Lung (tissue), 12 donors: Measurements from ENCODE around the gene YWHAE. TPM values are rescaled to one million over a fixed set of nuclear protein-coding genes. Genes with fewer than 3 reads are reported as not detected.

Experiments
- ATAC-seq: fragments of 200-7000 bp; cut with Tn5 transposase; one replicate; pipeline ENCODE4 v1.9.1; 2020; ENCODE audit warnings: moderate number of reproducible peaks; ENCODE audit not compliant: insufficient read depth, low FRiP score
- DNase-seq, 3 donors: peaks; one replicate each; pipeline ENCODE4 v3.0.0-alpha.2; 2013 to 2017
- H3K27ac ChIP-seq, 2 donors: one replicate each; pipeline ENCODE4 v1.5.1; 2013; ENCODE audit warnings: mild to moderate bottlenecking in 2 of 2, moderate library complexity in 2 of 2, control low read depth in 1 of 2, inconsistent platforms in 1 of 2, low read depth in 1 of 2, low read length in 1 of 2
- H3K27me3 ChIP-seq, 3 donors: one replicate each; pipeline ENCODE4 v1.5.1; 2013; ENCODE audit warnings: low read length in 2 of 3; ENCODE audit not compliant: control insufficient read depth in 3 of 3, insufficient read depth in 3 of 3
- H3K36me3 ChIP-seq, 4 donors: one replicate each; pipeline ENCODE4 v1.5.1; 2013; ENCODE audit warnings: low read length in 4 of 4, mild to moderate bottlenecking in 1 of 4, moderate library complexity in 1 of 4; ENCODE audit not compliant: control insufficient read depth in 4 of 4, insufficient read depth in 4 of 4
- H3K4me1 ChIP-seq, 5 donors: one replicate each; pipeline ENCODE4 v1.5.1; 2013; ENCODE audit warnings: low read length in 5 of 5, mild to moderate bottlenecking in 2 of 5, moderate library complexity in 1 of 5; ENCODE audit not compliant: control insufficient read depth in 5 of 5, insufficient read depth in 5 of 5
- H3K4me3 ChIP-seq: one replicate; pipeline ENCODE4 v1.5.1; 2013; ENCODE audit warnings: mild to moderate bottlenecking, control low read depth, moderate library complexity
- H3K9ac ChIP-seq, 2 donors: one replicate each; pipeline ENCODE4 v1.5.1; 2013; ENCODE audit warnings: low read length in 2 of 2, control low read depth in 1 of 2; ENCODE audit not compliant: insufficient read depth in 1 of 2
- H3K9me3 ChIP-seq, 4 donors: one replicate each; pipeline ENCODE4 v1.5.1; 2013; ENCODE audit warnings: low read length in 3 of 4, mild to moderate bottlenecking in 1 of 4, moderate library complexity in 1 of 4; ENCODE audit not compliant: control insufficient read depth in 4 of 4, insufficient read depth in 3 of 4
- WGBS, 2 donors: extraction: QIAGEN DNeasy Blood & Tissue Kit; methylation state at CpG; one replicate each; pipeline ENCODE4 v1.1.7; 2013; 5-methylcytosine and 5-hydroxymethylcytosine counted together
- polyA plus RNA-seq, 2 donors: library from polyadenylated mRNA; stranded (reverse); fragments of 200-250 nt; gene quantifications; one replicate each; pipeline ENCODE4 v1.2.1, GENCODE V29; 2013
- total RNA-seq, 2 donors: library from RNA; depleted of rRNA in 1 of 2; stranded (reverse); fragments of >200 nt in 1 of 2; gene quantifications; one replicate each; pipeline ENCODE4 v1.2.1, GENCODE V29; 2014 to 2021
- TF ChIP-seq, protein P1 (sequence below): IDR thresholded peaks from 2 replicates; pipeline ENCODE4 v1.5.1; 2012; ENCODE audit warnings: mild to moderate bottlenecking; ENCODE audit errors: control extremely low read depth, extremely low read depth
- donor health status: control.
- donor health status: control.
- donor health status: Bipolar disorder and iron deficiency.
- donor health status: healthy.
- donor health status: DM: yes; HTN: yes; CAD: no.

The YWHAE gene
- total and polyA plus RNA-seq, 4 donors: 348 to 432 (median 395) TPM

DNA sequence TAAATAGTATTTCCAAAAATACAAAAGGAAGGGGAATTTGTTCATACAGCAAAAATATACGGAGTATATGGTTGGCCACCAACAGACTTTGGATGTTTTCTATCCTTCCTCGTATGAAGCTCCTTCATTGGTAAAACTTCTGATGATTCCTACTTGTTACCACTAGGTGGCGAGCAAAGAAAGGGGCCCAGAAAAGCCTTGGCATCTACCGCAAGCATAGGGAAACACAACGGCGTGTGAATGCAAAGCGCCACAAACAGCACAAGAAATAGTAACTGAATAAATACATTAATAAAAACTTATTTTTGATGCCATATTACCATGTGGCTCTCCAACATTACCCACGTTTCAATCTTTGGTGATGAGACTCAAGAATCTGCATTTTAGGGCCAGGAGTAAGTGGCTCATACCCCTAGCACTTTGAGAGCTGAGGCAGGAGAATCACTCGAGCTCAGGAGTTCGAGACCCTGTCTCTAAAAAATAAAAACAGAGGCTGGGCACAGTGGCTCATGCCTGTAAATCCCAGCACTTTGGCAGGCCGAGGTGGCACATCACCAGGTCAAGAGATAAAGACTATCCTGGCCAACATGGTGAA is 34.5 kb downstream of the YWHAE start:
- no peaks in the 10 kb centered on the region for H3K9me3 ChIP-seq
- no peak overlapping the region for H3K9ac ChIP-seq
- DNase-seq (peak; percentile 74 to 87 (median 86)), ATAC-seq (peak; percentile 70)
- no peaks in the 10 kb centered on the region for H3K27me3 ChIP-seq
- peak overlapping the region in 1 of 2 donors; percentile 31 for H3K27ac ChIP-seq
- H3K36me3 ChIP-seq: peaks cover 5 to 24% (median 12%) of the 10 kb centered on the region in 4 donors
- peaks cover 0 to 14% (median 5%) of the 10 kb centered on the region in 5 donors for H3K4me1 ChIP-seq
- WGBS, 2 donors: 12 to 18% methylated on average over 11 of the region's 11 CpGs
- H3K4me3 ChIP-seq: no peak overlapping the region
- TF ChIP-seq, protein P1, sequence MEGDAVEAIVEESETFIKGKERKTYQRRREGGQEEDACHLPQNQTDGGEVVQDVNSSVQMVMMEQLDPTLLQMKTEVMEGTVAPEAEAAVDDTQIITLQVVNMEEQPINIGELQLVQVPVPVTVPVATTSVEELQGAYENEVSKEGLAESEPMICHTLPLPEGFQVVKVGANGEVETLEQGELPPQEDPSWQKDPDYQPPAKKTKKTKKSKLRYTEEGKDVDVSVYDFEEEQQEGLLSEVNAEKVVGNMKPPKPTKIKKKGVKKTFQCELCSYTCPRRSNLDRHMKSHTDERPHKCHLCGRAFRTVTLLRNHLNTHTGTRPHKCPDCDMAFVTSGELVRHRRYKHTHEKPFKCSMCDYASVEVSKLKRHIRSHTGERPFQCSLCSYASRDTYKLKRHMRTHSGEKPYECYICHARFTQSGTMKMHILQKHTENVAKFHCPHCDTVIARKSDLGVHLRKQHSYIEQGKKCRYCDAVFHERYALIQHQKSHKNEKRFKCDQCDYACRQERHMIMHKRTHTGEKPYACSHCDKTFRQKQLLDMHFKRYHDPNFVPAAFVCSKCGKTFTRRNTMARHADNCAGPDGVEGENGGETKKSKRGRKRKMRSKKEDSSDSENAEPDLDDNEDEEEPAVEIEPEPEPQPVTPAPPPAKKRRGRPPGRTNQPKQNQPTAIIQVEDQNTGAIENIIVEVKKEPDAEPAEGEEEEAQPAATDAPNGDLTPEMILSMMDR: peak; percentile 85

DNA sequence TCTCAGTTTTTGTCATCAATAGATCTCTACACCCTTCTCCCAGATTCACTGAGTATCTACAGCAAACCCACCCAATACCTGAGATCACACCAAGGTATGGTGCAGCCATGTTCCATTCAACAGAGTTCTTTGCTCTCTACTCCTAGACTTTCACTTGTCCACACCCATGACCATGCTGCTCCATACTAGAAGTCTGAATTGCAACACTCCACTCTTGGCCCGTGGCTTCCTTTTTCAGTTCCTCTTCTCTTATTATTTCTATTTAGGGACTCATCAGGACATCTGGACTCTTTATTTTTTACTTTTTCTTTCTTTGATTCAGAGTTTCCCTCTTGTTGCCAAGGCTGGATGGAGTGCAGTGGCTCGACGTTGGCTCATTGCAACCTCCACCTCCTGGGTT is 37.1 kb downstream of the YWHAE start:
- ATAC-seq: peak; percentile 41
- Histone ChIP-seq H3K4me3 (no peak overlapping the region), H3K27me3 (no peaks in the 10 kb centered on the region), H3K9ac (no peak overlapping the region), H3K9me3 (no peaks in the 10 kb centered on the region), H3K27ac (no peak overlapping the region), H3K36me3 (peaks cover 16 to 37% (median 23%) of the 10 kb centered on the region in 4 donors), H3K4me1 (peaks cover 0 to 11% (median 5%) of the 10 kb centered on the region in 5 donors)
- DNase-seq: peak in 1 of 3 donors; percentile 28
- WGBS, 2 donors: 6 to 32% methylated on average over 3 of the region's 3 CpGs
- TF ChIP-seq, protein P1: no peak

DNA sequence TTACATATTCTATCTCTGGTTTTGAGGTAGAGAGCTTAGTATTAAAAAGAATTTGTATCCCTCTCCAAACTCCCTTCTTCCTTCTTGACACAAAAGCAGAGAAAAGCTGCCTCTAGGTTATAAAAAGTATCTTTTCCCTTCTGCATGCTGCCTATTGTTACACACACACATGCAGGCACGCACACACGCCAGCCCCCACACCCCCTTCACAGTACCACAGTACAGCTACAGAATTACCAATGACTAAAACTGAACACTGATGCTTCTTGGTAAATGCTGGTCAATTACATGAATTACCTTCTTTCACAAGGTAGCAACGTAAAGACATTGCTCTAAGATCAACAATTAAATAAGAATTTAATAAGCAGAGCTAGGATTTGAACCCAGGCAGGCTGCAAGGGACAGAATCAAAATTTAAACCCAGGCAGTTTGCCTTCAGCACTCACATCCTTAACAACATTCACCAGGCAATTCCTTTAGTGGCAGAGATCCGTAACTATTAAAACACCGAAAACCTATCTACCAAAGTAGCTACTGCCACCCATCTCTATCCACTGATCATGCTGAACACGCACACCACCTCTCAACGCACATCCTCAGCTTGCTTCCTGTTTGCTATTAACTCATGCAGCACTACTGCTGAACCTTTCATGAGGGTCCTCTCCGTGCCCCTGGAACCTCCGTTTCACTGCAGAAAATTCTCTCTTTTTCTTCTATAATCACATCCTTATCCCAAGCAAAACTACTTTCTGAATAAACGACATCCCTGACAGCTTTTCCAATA is 37.8 kb downstream of the YWHAE start:
- Histone ChIP-seq H3K4me1 (peaks cover 0 to 11% (median 5%) of the 10 kb centered on the region in 5 donors), H3K27ac (no peak overlapping the region), H3K4me3 (no peak overlapping the region), H3K27me3 (no peaks in the 10 kb centered on the region), H3K9ac (no peak overlapping the region), H3K36me3 (peaks cover 16 to 40% (median 27%) of the 10 kb centered on the region in 4 donors), H3K9me3 (no peaks in the 10 kb centered on the region)
- DNase-seq: no peak
- ATAC-seq: no peak
- 26 to 31% methylated on average over 10 of the region's 10 CpGs for WGBS, 2 donors
- TF ChIP-seq, protein P1: no peak
